Colon (tissue), 2 donors: ENCODE results near the gene TRIM71.
"Not testable (repeated sequence)": the region's sequence is repeated elsewhere in the genome, so short reads cannot be mapped to it uniquely, and the experiment has no call there.

Source experiments
- FAIRE-seq: peaks from 2 replicates; lab custom pipeline; 2012; peaks lifted over from hg19 to GRCh38; lab: Jason Lieb, UNC
- donor health status: control.
- donor health status: control.

Gene TRIM71

DNA sequence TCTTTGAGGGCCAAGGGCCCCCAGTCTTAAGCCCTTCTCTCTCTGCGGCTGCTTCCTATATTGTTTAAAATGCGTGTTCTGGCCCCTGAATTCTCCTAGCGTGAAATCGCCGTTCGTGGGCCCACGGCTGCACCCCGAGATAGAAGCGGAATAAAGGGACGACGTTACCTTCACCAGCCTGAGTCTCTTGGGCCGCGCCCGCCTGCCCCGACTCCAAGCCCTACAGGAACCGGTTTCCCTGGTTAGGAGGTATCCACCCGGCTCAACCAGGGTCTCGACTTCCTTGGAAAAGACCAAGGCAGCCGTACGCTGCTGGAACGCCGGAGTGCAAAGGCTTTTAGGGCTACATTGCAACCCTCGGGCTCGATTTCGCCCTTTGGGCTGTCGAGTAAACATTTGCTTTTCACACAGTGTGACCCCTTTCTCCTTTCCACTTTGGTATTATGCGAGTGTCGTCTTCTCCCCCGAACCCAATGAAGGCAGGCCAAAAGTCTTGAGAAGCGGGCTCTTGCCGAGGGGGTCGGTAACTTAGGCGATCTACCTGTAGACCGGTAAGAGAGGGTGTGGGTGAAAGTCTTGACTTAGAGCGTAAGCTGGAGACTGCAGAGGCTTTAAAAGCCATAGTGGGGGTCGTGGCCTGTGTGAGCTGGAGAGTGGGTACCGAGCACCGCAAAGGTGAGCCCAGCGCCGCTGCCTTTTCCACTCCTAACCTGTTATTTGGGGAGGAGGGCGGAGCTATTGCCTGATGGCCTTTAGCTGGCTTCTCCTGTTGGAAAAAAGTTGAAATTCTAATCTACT, 2.0 kb downstream of the TRIM71 start:
- no peak for FAIRE-seq

DNA sequence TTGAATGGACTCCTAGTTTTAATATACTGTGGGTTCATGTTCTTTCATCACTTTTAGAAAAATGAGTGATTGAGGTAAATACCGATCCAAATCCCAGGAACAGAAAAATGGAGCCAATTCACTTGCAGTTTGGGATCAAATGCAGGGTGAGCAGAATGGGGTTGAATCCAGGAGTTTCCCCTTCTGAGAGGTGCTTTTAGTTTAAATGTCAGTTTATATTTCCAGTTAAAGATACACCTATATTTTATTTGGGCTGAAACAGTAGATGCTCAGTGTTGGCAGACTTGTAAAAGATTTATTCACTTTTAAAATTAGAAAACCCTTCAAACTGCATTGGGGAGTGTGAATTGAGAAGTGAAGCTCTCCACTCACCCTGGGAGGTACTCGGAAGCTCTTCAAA, 2.6 kb downstream of the TRIM71 start:
- no peak for FAIRE-seq

DNA sequence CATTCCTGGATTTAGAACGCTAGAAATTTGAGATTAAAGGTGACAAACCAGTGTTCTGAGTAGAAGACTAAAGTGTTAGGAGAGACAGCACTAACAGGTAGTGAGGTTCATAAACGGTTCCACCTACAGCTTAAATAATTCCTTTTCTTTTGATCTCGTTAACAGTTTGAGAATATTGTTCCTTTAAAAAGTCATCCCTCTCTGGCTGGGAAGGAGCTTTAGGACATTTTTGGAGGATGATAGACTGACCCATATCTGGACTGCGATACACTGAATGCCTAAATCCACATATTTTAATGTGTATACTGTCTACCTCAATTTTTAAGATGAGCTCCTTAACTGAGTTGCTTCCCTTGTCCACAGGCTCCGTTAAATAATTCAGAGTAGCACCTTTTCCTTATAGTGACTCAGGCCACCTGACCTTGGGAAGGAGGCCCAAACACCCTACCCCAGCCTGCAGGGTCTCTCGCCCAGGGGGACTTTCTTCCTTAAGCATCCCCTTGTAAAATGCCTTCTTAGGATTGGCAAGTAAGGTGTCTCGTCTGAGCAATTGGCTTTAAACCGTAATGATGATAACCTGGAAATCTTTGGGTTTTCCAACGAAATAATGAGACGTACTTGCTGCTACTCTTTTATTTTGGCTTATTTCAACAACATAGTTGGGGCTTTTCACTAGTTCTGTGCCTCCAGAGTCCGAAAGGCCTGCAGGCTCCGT, 3.3 kb downstream of the TRIM71 start:
- FAIRE-seq: no peak

DNA sequence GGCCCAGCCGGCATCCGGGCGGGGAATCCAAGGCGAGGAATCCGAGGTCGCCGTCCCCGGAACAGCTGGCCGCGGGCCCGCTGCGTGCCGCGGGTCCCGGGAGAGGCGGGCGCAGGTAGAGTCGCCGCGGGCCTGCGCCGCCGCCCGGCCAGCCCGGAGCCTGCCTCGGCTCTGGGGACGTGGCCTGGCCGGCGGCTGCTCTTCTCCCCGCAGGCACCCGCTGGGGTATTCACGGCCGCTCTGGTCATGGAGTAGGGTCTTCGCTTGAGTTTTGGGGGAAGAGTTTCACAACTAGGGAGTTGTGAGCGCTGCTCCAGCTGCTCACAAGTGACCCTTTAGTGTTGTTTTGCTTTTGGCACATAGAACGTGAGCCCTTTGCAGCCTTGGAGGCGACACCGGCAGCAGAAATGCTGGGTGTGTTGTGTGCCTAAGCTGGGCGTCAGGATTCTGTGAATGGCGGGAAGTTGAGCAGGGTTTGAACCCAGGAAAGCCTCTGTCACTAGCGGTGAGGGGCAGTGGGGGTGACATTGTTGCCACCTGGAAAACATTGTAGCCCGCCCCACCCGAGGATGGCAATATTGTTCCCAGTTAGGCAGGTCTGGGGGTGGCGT, 4.0 kb downstream of the TRIM71 start:
- no peak for FAIRE-seq

DNA sequence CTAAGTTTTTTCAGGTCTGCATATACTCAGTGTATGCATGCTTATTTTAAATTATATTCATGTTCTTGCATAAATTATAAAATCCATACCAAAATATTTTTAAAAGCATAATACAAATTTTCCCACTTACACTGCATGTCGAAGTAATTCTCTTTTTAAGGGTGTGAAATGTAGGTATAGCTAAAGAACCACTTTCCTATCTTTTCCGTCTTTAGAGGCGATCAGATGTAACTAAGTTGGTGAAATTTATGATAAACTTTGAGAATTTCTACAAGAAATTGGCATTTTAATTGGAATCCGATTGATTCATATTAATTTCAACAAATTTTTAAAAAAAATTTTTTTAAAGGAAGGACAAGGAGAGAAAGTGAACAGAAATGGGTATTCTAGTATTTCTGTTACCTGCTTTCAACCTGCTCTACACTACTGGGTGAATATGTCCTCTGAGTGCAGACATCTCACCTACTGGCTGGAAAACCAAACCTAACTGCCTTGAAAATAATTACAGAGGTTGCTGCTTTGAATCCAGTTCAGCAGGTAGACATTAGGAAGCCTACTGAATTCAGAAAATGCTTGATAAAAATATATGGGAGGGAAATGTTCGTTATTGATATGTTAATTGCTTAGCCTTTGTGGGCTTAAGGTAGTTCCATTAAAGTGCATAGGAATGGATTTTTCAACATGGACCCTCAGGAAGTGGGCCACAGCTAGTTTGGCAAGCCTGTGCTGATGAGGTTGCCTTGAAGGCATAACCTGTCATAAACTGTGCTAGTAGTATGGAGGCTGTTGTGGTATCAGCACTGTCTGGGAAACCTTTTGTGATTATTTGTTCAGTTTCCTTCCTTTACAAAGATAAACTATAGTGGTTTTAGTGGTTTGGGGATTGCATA, 5.1 kb downstream of the TRIM71 start:
- FAIRE-seq: no peak

DNA sequence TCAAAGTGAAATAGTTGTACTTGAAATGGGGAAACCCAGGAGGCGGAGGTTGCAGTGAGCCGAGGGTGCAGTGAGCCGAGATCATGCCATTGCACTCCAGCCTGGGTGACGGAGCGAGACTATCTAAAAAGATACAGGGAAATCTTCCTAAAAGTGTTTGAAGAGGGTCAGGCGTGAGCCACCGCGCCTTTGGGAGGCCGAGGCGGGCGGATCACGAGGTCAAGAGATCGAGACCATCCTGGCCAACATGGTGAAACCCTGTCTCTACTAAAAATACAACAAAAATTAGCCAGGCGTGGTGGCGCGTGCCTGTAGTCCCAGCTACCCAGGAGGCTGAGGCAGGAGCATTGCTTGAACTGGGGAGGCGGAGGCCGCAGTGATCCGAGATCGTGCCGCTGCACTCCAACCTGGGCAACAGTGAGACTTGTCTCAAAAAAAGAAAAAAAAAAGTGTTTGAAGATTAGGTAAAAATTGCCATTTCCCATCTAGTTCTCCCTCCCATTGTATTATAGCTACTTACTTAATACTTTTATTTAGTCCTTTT, 5.9 kb downstream of the TRIM71 start:
- not testable (repeated sequence) for FAIRE-seq

DNA sequence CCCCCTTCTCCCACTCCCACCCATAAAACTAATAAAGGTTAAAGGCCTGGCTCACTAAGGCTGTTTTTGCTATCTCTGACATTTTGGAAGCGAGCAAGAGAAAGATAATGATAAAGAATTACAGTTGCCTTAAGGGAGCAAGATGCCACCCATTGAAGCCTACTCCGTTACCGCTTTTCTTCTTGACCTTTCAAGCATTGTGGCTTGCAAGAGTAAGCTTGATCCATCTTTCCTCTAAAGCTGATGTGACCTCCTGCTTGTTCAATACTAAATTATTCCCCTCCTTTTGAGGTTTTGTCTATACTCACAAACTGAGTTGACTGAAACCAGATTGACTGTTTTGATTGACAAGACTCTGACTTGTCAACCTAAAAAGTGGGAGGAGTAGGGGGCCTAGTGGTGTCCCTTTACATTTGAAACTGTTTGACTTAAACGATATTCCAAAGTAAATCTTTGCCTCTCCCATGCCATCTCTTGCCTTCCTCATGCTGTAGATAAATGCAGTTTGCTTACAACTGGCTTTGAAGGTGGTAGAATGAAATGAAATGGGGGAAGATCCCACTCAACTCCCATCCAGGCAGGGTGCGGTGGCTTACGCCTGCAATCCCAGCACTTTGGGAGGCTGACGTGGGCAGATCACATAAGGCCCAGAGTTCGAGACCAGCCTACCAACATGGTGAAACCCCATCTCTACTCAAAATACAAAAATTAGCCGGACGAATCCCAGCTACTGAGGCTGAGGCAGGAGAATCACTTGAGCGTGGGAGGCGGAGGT, 8.0 kb downstream of the TRIM71 start:
- FAIRE-seq: no peak

DNA sequence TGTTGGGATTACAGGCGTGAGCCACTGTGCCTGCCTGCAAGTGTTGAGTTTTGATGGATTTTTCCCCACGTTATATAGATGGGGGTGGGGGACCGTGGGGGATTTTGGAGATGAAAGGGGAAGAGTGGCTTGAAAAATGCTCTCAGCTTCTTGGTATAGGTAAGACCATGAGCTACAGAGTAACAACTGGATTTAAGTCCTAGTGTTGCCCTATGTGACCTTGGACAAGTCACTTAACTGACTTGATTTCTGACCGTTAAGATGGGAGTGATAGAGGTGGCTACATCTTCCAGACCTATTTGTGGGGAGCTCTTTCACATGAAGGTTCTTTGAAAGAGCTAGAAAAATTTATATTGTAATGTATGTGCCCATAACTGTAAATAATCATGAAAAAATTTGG, 13.3 kb downstream of the TRIM71 start:
- no peak for FAIRE-seq

DNA sequence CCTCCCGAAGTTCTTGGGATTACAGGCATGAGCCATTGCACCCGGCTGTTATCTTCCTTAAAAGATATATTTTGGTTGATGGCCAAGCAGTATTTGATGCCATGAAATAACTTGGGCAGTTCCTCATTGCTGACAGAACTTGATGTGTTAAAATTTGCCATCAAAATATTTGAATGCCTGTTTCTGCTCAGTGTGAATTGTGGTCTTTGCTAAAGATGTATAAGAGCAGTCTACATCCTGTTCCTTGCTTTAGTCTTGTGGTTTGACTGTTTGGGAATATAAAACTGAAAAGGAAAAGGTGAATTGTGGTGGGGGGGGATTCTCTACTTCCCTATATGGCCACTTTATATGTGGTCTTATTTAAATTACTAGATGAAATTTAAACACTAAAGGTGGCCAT, 14.0 kb downstream of the TRIM71 start:
- no peak for FAIRE-seq

DNA sequence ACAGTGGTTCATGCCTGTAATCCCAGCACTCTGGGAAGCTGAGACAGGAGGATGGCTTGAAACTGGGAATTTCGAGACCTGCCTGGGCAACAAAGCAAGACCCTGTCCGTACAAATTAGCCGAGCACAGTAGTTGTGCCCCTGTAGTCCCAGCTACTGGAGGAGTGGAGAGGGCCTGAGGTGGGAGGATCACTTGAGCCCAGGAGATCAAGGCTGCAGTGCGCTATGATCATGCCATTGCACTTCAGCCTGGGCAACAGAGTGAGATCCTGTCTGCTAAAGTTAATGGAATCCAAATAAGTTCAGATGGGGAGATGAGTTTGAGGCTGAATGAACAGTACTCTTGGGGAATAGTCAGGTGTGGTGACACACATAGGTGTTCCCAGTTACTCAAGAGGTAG, 14.4 kb downstream of the TRIM71 start:
- FAIRE-seq: no peak

DNA sequence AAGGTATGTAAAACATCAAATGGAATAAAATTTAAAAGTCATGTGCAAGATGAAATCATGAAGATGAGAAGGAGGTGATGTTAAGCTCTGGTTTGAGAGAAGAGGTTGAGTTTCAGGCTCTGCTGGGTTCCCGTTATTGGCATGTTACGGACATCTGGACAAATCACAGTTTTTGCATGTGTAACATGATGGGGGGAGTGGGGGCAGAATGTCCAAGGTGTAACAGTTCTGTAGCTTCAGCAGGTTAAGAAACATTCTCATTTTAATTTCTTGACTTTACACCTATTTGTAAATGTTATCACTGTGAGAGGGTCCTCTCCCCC, 17.2 kb downstream of the TRIM71 start:
- FAIRE-seq: no peak

DNA sequence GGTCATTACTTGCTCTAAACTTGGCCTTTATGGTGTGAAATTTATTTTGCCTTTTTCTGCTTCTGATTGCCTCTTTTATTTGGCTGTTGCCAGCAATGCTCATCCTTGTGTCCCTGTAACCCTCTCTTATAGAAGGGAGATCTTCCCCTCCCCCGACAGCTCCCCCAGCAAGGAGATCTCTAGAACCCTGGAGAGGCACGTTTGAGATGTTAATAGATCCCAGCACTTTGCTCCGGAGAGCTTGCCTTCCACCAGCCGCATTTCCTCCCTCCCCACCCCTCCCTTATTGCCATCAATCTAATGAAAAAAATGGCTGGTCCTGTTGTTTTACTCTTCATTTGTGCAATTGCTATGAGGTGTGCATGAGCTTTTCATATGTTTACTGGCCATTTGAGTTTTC, 18.2 kb downstream of the TRIM71 start:
- FAIRE-seq: no peak

DNA sequence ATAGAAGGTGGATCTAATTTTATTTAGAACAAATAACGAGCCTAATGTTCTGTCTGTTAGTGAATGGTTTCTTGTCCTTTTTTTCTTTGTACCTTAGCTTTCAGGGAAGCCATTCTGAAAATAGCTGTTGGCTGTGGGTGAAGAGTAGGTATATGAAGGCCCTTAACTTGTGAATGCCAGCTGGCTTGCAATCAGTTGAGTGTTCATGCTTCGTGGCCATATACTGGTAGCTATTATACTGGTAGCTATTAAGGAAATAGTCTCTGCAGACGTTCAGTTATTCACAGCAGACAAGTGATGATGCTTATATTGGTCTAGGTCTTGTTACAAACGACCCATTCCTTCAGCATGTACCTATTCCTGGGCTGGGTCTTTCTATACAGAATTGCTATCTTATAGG, 18.8 kb downstream of the TRIM71 start:
- no peak for FAIRE-seq

DNA sequence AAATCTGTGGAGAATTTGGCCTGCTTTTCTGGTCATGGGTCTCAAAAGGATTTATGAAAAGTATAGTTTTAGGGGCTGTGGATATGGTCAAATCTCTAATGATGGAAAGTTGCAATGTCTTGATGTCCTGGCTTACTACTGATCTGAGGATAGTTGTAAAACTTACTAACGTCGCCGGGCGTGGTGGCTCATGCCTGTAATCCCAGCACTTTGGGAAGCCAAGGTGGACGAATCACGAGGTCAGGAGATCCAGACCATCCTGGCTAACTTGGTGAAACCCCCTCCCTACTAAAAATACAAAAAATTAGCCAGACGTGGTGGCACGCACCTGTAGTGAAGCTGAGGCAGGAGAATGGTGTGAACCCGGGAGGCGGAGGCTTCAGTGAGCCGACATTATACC, 19.6 kb downstream of the TRIM71 start:
- no peak for FAIRE-seq

DNA sequence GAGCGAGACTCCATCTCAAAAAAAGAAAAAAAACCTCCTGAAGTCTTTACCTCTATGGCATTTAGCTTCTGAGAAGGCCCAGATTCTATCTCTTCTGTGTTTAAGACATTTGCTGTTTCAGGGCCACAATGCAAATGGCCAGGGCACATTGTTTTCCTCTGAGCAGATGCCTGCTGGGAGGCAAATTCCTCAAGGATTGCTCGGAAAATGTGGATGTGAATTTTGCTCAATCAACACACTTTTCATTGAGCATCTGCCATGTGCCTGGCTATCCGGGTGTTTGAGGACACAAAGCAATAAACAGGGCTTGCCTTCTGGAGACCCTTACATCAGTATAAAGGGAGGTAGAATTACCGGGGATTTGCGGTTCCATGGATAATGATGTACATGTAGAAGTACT, 20.0 kb downstream of the TRIM71 start:
- FAIRE-seq: no peak

DNA sequence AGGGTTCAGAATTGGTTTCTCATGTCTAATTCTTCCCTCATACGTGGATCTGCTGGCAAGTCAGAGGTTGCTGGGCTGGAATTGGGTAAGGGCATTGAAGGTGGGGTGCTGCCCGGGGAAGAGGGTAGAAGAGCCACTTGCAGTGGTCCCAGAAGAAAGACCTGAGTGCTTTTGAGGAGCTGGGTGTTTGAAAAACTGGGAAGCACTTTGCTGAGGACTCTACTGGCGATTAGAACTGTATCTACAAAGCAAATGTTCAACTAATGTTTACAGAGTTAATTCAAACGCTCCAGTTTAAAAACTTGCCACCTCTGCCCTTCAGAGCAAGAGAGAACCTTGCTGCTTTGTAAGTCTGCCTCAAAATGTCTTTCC, 21.9 kb downstream of the TRIM71 start:
- FAIRE-seq: no peak

DNA sequence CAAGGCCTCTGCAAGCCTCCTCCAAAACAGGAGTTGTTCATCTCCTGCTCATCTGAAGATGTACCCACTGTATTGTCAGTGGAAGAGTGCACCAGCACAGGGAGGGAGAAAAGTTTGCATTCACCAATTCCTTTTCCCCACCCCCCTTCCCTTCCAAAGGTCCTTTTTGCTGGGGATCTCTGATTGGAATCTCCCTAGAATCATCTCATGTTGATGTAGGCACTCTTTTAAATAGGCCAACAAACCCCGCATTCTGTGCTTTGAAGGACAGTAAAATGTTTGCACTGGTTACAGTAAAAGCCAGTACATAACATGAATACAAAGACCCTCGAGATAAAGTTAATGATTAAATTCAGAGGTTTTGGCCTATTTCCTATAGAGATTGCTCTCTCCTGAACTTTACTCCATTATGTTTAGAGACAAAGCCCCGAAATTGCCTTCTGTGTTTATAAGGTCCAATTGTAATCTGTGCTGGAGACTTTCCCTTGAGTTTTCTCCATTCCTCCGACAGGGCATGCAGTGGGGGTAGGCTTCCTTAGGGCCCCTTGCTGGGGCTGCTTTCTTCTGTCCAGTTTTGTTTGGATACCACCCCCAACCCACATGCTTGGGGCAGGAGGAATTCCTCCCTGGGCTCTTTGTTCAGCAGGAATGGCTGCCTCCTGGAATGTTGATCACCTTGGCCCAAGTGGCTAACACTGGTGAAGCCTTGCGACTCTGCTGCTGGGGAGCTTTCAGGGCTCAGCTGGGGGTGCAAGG, 22.5 kb downstream of the TRIM71 start:
- no peak for FAIRE-seq

DNA sequence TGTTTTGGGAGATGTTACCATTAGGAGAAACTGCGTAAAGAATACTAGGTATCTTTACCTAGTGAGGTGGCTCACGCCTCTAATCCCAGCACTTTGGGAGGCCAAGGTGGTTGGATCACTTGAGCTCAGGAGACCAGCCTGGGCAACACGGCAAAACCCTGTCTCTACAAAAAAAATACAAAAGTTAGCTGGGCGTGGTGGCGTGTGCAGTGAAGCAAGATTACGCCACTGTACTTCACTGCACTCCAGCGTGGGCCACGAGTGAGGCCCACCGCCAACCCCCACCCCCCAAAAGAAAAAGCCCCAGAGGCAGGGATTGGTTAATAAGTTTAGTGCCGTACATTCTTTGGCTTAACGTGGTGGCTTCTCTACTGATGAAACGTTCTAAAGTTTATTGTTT, 23.5 kb downstream of the TRIM71 start:
- FAIRE-seq: no peak

DNA sequence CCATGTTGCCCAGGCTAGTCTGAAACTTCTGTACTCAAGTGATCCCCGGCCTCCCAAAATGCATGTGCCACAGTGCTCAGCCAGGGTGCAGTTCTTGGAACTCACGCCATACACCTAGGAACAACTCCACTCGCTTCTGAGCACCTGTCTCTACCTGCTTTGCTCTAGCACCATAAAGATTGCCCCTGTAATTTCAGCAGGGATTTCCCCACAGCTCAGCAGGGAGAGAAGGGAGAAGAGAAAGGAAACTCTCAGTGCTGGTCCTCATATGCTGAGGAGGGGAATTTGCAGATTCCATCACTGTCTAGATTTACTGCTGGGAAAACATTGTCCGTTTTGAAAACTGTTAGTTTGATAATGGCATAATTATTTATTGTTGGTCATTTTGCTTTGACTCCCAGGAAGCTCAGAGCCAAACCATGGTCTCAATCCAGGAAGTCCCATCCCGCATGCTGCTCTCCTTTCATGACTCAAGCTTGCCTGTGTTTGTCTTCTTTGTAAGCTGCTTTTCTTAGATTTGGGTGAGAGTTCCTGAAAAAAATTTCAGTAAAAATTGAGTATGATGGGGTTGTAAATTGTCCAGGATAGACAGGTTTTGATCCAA, 24.2 kb downstream of the TRIM71 start:
- no peak for FAIRE-seq

DNA sequence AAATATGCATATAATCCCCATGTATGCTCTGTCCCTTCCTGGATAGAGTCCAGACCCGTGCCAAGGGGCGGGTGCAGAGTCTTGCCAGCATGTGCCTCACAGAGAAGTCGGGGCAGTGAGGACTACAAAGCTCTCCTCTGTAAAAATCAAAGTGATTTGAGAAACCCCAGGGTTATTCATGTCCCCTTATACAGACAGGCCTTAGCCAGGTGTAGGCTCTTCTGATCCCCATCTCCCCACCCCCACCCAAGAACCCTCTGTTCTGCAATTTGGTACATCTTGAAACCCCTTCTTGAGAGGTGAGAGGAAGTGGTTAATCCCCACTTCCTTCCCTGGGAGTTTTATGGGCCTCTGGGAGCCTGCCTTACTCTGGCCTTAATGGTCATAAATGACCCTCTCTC, 24.7 kb downstream of the TRIM71 start:
- FAIRE-seq: no peak
